ENCODE measurements around the gene ARPC2.
"Not testable (repeated sequence)": the region's sequence is repeated elsewhere in the genome, so short reads cannot be mapped to it uniquely, and the experiment has no call there.

ARPC2 gene
- total RNA-seq: 463 to 552 (median 499) reads per million in 4 experiments

- peak; percentile 89 for DNase-seq
Observed at GRCh38 chr2:218216674-218217359, at the start of gene ARPC2. ARPC2 (plus strand) TSS chr2:218217189; CDS start chr2:218217471, 282 bp downstream.

GRCh38 chr2:218168016-218168415 lies 49.0 kb upstream of the ARPC2 start:
- DNase-seq: no peak

- DNase-seq: peak; percentile 62
Observed at GRCh38 chr2:218168635-218169462, 48.1 kb upstream of the ARPC2 start.

- DNase-seq: no peak
Observed at GRCh38 chr2:218169757-218170546, 47.0 kb upstream of the ARPC2 start.

- DNase-seq: not testable (repeated sequence)
Observed at GRCh38 chr2:218171744-218172143, 45.2 kb upstream of the ARPC2 start.

GRCh38 chr2:218172845-218173244 lies 44.1 kb upstream of the ARPC2 start:
- no peak for DNase-seq

- no peak for DNase-seq
Observed at GRCh38 chr2:218179782-218180181, 37.2 kb upstream of the ARPC2 start.

GRCh38 chr2:218180467-218181114 lies 36.4 kb upstream of the ARPC2 start:
- no peak for DNase-seq

- DNase-seq: no peak
Observed at GRCh38 chr2:218184331-218184730, 32.7 kb upstream of the ARPC2 start.

GRCh38 chr2:218186355-218186766 lies 30.6 kb upstream of the ARPC2 start:
- DNase-seq: peak; percentile 50

GRCh38 chr2:218186876-218187275 lies 30.1 kb upstream of the ARPC2 start:
- no peak for DNase-seq

- DNase-seq: no peak
Observed at GRCh38 chr2:218187296-218188015, 29.5 kb upstream of the ARPC2 start.

GRCh38 chr2:218188528-218188927 lies 28.5 kb upstream of the ARPC2 start:
- no peak for DNase-seq

- DNase-seq: no peak
Observed at GRCh38 chr2:218192902-218193430, 24.0 kb upstream of the ARPC2 start.

GRCh38 chr2:218193701-218194100 lies 23.3 kb upstream of the ARPC2 start:
- no peak for DNase-seq

- DNase-seq: no peak
Observed at GRCh38 chr2:218194880-218195279, 22.1 kb upstream of the ARPC2 start.

- DNase-seq: no peak
Observed at GRCh38 chr2:218196974-218197373, 20.0 kb upstream of the ARPC2 start.

- no peak for DNase-seq
Observed at GRCh38 chr2:218202266-218202665, 14.7 kb upstream of the ARPC2 start.

- DNase-seq: no peak
Observed at GRCh38 chr2:218209078-218209477, 7.9 kb upstream of the ARPC2 start.

GRCh38 chr2:218214116-218214515 lies 2.9 kb upstream of the ARPC2 start:
- no peak for DNase-seq

- no peak for DNase-seq
Observed at GRCh38 chr2:218216336-218216673, 684 bp upstream of the ARPC2 start.

Data from effector CD8-positive, alpha-beta T cell (primary cell).